A549 (cell line): ENCODE data around the gene SUCLA2.

Experiments used
- CBX8 ChIP-seq: fragments of 200-600 bp; sonication (generic); IDR thresholded peaks from 2 replicates; pipeline ENCODE4 v1.6.1; 2016
- CTCF ChIP-seq: fragments of >200 bp; sonication (Bioruptor Twin); formaldehyde crosslinking; IDR thresholded peaks from 3 replicates; pipeline ENCODE4 v1.5.1; 2016
- EHF ChIP-seq: fragments of 250-450 bp; sonication (Bioruptor Pico); IDR thresholded peaks from 2 replicates; pipeline ENCODE4 v1.5.0; 2020; ENCODE audit warnings: mild to moderate bottlenecking
- ELK1 ChIP-seq: fragments of 150-350 bp; IDR thresholded peaks from 2 replicates; pipeline ENCODE4 v1.6.1; 2014; ENCODE audit warnings: low read depth, mild to moderate bottlenecking, low read length
- EP300 ChIP-seq, 2 experiments: fragments of >200 bp; sonication (Bioruptor Twin); formaldehyde crosslinking; IDR thresholded peaks; 2 replicates in 1 of 2; 3 replicates in 1 of 2; pipeline ENCODE4 v1.6.1; 2016 to 2017
- ESRRA ChIP-seq: fragments of 150-350 bp; IDR thresholded peaks from 2 replicates; pipeline ENCODE4 v1.6.1; 2014; ENCODE audit warnings: mild to moderate bottlenecking, low read length, borderline replicate concordance
- MYC ChIP-seq: IDR thresholded peaks from 2 replicates; pipeline ENCODE4 v1.6.1; 2012; ENCODE audit warnings: mild to moderate bottlenecking, inconsistent platforms, low read length, improper control_type of control experiment, borderline replicate concordance
- NFE2L2 ChIP-seq: fragments of 150-350 bp; conservative IDR thresholded peaks from 2 replicates; pipeline ENCODE4 v1.6.1; 2014; ENCODE audit warnings: low read length
- POLR2A ChIP-seq: IDR thresholded peaks from 2 replicates; pipeline ENCODE4 v1.6.1; 2012; ENCODE audit warnings: mild to moderate bottlenecking, low read length
- RAD21 ChIP-seq, 2 experiments: fragments of >200 bp in 1 of 2; sonication (Bioruptor Twin) in 1 of 2; formaldehyde crosslinking in 1 of 2; IDR thresholded peaks in 1 of 2; conservative IDR thresholded peaks in 1 of 2; 2 replicates in 1 of 2; 3 replicates in 1 of 2; pipeline ENCODE4 v1.6.1; 2012 to 2018; ENCODE audit warnings: inconsistent platforms in 1 of 2
- REST ChIP-seq: fragments of 200-600 bp; sonication (generic); IDR thresholded peaks from 2 replicates; pipeline ENCODE4 v1.6.1; 2016; ENCODE audit warnings: antibody characterized with exemption, mild to moderate bottlenecking, moderate library complexity
- USF2 ChIP-seq: fragments of 450-650 bp; IDR thresholded peaks from 2 replicates; pipeline ENCODE4 v1.6.1; 2014; ENCODE audit warnings: antibody characterized with exemption

- TF ChIP-seq POLR2A (no peak), CTCF (no peak), RAD21 (conservative IDR thresholded peaks at IDR 0.05 in 1 of 2, IDR thresholded peaks at IDR 0.05 in 1 of 2) (no peak), REST (no peak), NFE2L2 (no peak), EP300 (IDR thresholded peaks at IDR 0.05) (no peak), MYC (no peak), CBX8 (no peak), ESRRA (no peak), EHF (no peak), USF2 (no peak), ELK1 (no peak)
Observed at GRCh38 chr13:47962237-47962636, 38.8 kb downstream of the SUCLA2 start.
